ENCODE measurements around the gene CUL7. TPM values are rescaled to one million over a fixed set of nuclear protein-coding genes. Genes with fewer than 3 reads are reported as not detected.
"Not testable (repeated sequence)": the region's sequence is repeated elsewhere in the genome, so short reads cannot be mapped to it uniquely, and the experiment has no call there.

The CUL7 gene
- total RNA-seq, 2 donors from 2014 or later = 13.0 to 21.6 TPM

GRCh38 chr6:43013843-43014433 lies 39.7 kb downstream of the CUL7 start, which contains the start of the genes KLHDC3 and MEA1:
KLHDC3 (plus strand) TSS chr6:43014249; CDS start chr6:43017193, 2,944 bp downstream.
MEA1 (minus strand) TSS chr6:43013946; CDS start chr6:43013813, 133 bp downstream.
- DNase-seq (ENCODE audit: low spot score in 2 of 2) (peak; percentile 99 to 100), ATAC-seq (peak; percentile 93 to 95)
- peak within 1 kb of the TSS; percentile 92 to 98 for H3K27ac Mint-ChIP-seq
- H3K9me3 Mint-ChIP-seq = no peaks in the 10 kb centered on the region
- peaks cover 13 to 24% of the 10 kb centered on the region in 2 donors for H3K36me3 Mint-ChIP-seq

DNA sequence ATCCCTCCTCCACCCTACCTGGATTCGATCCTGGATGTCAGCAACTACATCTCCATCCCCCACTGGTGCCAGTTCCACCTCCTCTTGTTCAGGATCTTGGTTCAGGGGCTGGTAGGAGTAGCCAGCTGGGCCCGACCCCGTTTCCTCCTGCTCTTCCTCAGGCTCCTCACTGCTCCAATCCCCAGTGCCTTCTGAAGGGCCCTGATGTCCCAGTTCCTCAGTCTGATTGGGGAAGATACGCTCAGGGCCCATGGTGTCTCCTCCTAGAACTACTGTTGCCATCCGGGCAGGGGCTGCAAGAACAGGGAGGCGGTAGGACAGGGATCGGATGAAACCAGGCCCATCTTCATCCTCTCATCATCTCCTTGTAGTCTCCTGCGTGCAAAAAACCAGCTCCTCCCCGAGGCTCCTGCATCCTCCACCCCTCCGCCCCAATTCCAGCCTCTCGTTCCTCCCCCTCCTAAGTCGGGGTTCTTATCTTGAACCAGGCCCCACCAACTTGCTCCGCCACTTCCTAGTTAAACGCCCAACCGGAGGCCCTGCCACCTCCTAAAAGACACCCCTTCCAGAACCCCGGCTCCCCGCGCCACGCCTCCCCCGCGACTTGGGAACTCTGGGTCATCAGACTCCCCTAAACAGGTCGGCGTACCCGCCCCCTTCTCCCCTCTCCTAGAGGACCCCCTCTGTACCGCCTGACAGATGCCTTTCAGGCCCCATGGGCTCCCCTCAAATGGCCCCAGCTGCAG lies 40.4 kb downstream of the CUL7 start:
- peak overlapping the region; percentile 92 to 98 for H3K27ac Mint-ChIP-seq
- peaks cover 13 to 24% of the 10 kb centered on the region in 2 donors for H3K36me3 Mint-ChIP-seq
- no peak for DNase-seq (ENCODE audit: low spot score in 2 of 2)
- no peaks in the 10 kb centered on the region for H3K9me3 Mint-ChIP-seq
- peak; percentile 41 to 53 for ATAC-seq

DNA sequence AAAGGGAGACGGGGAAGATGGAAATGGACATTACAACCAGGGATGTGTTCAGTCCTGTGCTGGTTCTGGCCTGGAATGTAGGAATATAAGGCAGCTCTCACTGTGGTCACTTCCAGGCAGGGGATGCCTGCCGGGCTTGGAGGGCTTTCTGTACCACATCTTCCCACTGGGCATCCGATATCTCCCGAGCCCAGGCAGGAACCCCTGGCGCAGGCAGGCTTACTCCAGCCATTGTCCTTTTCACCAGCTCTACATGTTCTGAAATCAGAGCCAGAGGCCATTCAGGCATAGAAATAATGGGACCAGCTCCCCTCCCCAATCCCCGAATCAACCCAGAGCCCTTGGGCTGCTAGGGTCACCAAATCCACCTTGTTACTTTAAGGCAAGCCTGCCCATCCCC lies 41.3 kb downstream of the CUL7 start:
- DNase-seq (ENCODE audit: low spot score in 2 of 2) (no peak), ATAC-seq (no peak)
- Mint-ChIP-seq H3K36me3 (peaks cover 13 to 17% of the 10 kb centered on the region in 2 donors), H3K9me3 (no peaks in the 10 kb centered on the region), H3K27ac (peak overlapping the region; percentile 92 to 98)

GRCh38 chr6:43011207-43011606 lies 42.4 kb downstream of the CUL7 start:
- H3K9me3 Mint-ChIP-seq = no peaks in the 10 kb centered on the region
- H3K36me3 Mint-ChIP-seq = peaks cover 13 to 18% of the 10 kb centered on the region in 2 donors
- H3K27ac Mint-ChIP-seq = peak overlapping the region; percentile 77 to 92
- DNase-seq (ENCODE audit: low spot score in 2 of 2) (no peak), ATAC-seq (no peak)

DNA sequence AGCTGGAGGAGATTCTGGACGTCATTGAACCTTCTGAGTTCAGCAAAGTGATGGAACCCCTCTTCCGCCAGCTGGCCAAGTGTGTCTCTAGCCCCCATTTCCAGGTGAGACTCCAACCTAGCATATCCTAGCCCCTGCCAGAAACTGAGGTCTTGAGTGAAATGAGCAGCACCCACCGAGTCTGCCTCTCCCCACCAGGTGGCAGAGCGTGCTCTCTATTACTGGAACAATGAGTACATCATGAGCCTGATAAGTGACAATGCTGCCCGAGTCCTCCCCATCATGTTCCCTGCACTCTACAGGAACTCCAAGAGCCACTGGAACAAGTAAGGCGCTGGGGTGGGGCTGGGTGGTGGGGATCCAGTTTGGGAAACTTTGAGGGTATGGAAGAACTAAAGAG lies 44.5 kb downstream of the CUL7 start:
- H3K36me3 Mint-ChIP-seq = peaks cover 13 to 24% of the 10 kb centered on the region in 2 donors
- ATAC-seq = no peak

DNA sequence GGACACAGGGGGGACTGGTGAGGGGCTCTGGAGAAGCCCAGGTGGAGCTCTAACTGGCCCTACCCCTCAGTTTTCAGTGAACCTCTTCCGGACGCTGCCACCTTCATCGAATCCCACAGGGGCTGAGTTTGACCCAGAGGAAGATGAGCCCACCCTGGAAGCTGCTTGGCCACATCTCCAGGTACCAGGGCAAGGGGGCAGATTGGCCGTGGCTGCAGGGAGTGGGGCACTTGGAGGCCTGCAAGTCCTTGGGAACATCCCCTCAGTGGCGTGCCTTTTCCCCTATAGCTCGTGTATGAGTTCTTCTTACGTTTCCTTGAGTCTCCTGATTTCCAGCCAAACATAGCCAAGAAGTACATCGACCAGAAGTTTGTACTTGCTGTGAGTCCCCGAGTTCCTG lies 46.5 kb downstream of the CUL7 start:
- Mint-ChIP-seq H3K27ac (peak overlapping the region; percentile 13 to 44), H3K36me3 (peaks cover 0 to 8% of the 10 kb centered on the region in 2 donors), H3K9me3 (no peaks in the 10 kb centered on the region)
- no peak for ATAC-seq
- DNase-seq (ENCODE audit: low spot score in 2 of 2) = no peak

More for the DNA sequence above, 44.5 kb downstream of the CUL7 start:
- Mint-ChIP-seq H3K9me3 (no peaks in the 10 kb centered on the region), H3K27ac (peak overlapping the region in 1 of 2 donors; percentile 72)
- peak in 1 of 2 donors; percentile 24 for DNase-seq (ENCODE audit: low spot score in 2 of 2)

- ATAC-seq (no peak), DNase-seq (ENCODE audit: low spot score in 2 of 2) (no peak)
- no peak overlapping the region for H3K27ac Mint-ChIP-seq
- peaks cover 0 to 6% of the 10 kb centered on the region in 2 donors for H3K36me3 Mint-ChIP-seq
- no peaks in the 10 kb centered on the region for H3K9me3 Mint-ChIP-seq
These were observed 47.4 kb downstream of the CUL7 start for GRCh38 chr6:43006251-43006650.

DNA sequence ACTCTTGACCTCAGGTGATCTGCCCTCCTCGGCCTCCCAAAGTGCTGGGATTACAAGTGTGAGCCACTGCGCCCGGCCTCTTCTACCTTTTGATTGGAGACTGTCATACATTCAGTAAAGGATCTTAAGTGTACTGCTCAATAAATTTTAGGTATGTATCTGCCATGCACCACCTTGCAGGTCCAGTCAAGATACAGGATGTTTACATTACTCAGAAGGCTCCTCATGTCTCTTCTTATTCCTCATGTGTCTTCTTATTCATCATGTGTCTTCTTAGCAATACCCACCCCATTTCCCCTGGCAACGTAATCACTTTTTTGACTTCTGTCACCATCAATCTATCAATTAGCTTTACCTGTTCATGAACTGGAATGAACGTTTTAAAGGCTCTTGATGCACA lies 47.8 kb downstream of the CUL7 start:
- H3K36me3 Mint-ChIP-seq = peaks cover 0 to 6% of the 10 kb centered on the region in 2 donors
- no peaks in the 10 kb centered on the region for H3K9me3 Mint-ChIP-seq
- no peak overlapping the region for H3K27ac Mint-ChIP-seq
- ATAC-seq = no peak
- no peak for DNase-seq (ENCODE audit: low spot score in 2 of 2)

- DNase-seq (ENCODE audit: low spot score in 2 of 2) (no peak), ATAC-seq (no peak)
- no peak overlapping the region for H3K27ac Mint-ChIP-seq
- H3K9me3 Mint-ChIP-seq = no peaks in the 10 kb centered on the region
- peaks cover 0 to 6% of the 10 kb centered on the region in 2 donors for H3K36me3 Mint-ChIP-seq
These were observed 51.8 kb downstream of the CUL7 start for GRCh38 chr6:43001843-43002242.

- not testable (repeated sequence) for ATAC-seq; DNase-seq (ENCODE audit: low spot score in 2 of 2); H3K36me3 Mint-ChIP-seq; H3K9me3 Mint-ChIP-seq; H3K27ac Mint-ChIP-seq
These were observed 55.4 kb downstream of the CUL7 start for GRCh38 chr6:42998205-42998604.

DNA sequence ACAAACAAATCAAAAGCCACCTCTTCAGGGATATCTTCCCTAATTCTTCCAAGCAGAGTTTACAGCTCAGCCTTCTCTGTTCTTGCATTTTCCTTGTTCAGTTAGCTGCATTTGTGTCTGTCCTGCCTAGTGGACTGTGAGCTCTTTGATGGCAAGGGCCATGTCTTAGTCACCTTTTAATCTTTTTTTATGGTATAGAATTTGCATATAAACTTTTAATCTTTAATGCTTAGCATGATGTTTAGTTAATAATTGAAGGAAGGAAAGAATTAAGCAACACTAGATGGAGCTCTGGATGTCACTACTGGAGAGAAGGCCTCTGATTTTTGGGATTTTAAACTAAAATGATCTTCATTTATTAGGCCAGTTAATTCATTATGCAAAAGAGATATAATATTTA lies 57.1 kb downstream of the CUL7 start:
- no peaks in the 10 kb centered on the region for H3K9me3 Mint-ChIP-seq
- H3K36me3 Mint-ChIP-seq = no peaks in the 10 kb centered on the region
- DNase-seq (ENCODE audit: low spot score in 2 of 2) = no peak
- ATAC-seq = no peak
- no peak overlapping the region for H3K27ac Mint-ChIP-seq

DNA sequence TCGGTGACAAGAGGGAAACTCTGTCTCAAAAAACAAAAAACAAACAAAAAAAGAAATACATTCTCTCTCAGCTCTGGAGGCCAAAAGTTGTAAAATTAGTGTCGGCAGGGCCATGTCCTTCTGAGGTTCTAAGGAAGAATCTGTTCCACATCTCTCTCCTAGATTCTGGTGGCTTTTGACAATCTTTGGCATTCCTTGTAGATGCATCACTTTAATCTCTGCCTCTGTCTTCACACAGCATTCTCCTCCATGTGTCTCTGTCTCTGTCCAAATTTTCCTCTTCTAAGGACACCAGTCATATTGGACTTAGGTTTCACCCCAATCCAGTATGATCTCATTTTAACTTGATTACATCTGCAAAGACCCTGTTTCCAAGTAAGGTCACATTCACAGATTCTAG lies 60.2 kb downstream of the CUL7 start:
- no peak overlapping the region for H3K27ac Mint-ChIP-seq
- no peaks in the 10 kb centered on the region for H3K36me3 Mint-ChIP-seq
- DNase-seq (ENCODE audit: low spot score in 2 of 2) (no peak), ATAC-seq (no peak)
- H3K9me3 Mint-ChIP-seq = no peaks in the 10 kb centered on the region

- ATAC-seq = no peak
- DNase-seq (ENCODE audit: low spot score in 2 of 2) = no peak
- peak overlapping the region in 1 of 2 donors; percentile 57 for H3K27ac Mint-ChIP-seq
- H3K9me3 Mint-ChIP-seq = no peaks in the 10 kb centered on the region
- H3K36me3 Mint-ChIP-seq = peaks cover 7 to 11% of the 10 kb centered on the region in 2 donors
These were observed 63.7 kb downstream of the CUL7 start for GRCh38 chr6:42989923-42990322.

- ATAC-seq (no peak), DNase-seq (ENCODE audit: low spot score in 2 of 2) (no peak)
- Mint-ChIP-seq H3K27ac (peak overlapping the region; percentile 4 to 50), H3K36me3 (peaks cover 13% of the 10 kb centered on the region in 2 donors), H3K9me3 (no peaks in the 10 kb centered on the region)
These were observed 65.1 kb downstream of the CUL7 start for GRCh38 chr6:42988486-42989020.
